Dedifferentiated amniotic fluid mesenchymal stem cell (primary cell): Measurements from ENCODE around the gene EYS.

Experiments used
- DNase-seq: peaks from one replicate; pipeline ENCODE4 v3.0.0-alpha.2; 2016; ENCODE audit errors: extremely low spot score

Gene EYS

GRCh38 chr6:64141680-64142079, 1565.3 kb downstream of the EYS start:
- DNase-seq = no peak

GRCh38 chr6:64128301-64129024, 1578.6 kb downstream of the EYS start:
- no peak for DNase-seq

- no peak for DNase-seq
These were observed 1583.0 kb downstream of the EYS start for GRCh38 chr6:64123761-64124633.

- no peak for DNase-seq
These were observed 1584.2 kb downstream of the EYS start for GRCh38 chr6:64122712-64123375.

- no peak for DNase-seq
These were observed 1585.9 kb downstream of the EYS start for GRCh38 chr6:64121011-64121565.

GRCh38 chr6:64113704-64114103, 1593.3 kb downstream of the EYS start:
- DNase-seq = no peak

GRCh38 chr6:64104051-64104450, 1603.0 kb downstream of the EYS start:
- no peak for DNase-seq

GRCh38 chr6:64103480-64103879, 1603.5 kb downstream of the EYS start:
- no peak for DNase-seq

- no peak for DNase-seq
These were observed 1606.2 kb downstream of the EYS start for GRCh38 chr6:64100702-64101303.

GRCh38 chr6:64090352-64090751, 1616.7 kb downstream of the EYS start:
- no peak for DNase-seq

- no peak for DNase-seq
These were observed 1621.9 kb downstream of the EYS start for GRCh38 chr6:64085126-64085525.

- DNase-seq = no peak
These were observed 1622.8 kb downstream of the EYS start for GRCh38 chr6:64084185-64084663.

GRCh38 chr6:64083261-64083660, 1623.8 kb downstream of the EYS start:
- DNase-seq = no peak

- no peak for DNase-seq
These were observed 1625.6 kb downstream of the EYS start for GRCh38 chr6:64081453-64081852.

- DNase-seq = no peak
These were observed 1632.0 kb downstream of the EYS start for GRCh38 chr6:64074981-64075380.

GRCh38 chr6:64072686-64073085, 1634.3 kb downstream of the EYS start:
- DNase-seq = no peak

GRCh38 chr6:64064919-64065318, 1642.1 kb downstream of the EYS start:
- DNase-seq = no peak

- no peak for DNase-seq
These were observed 1643.9 kb downstream of the EYS start for GRCh38 chr6:64062960-64063683.

GRCh38 chr6:64054861-64055260, 1652.2 kb downstream of the EYS start:
- DNase-seq = no peak

- no peak for DNase-seq
These were observed 1656.4 kb downstream of the EYS start for GRCh38 chr6:64050590-64050989.

GRCh38 chr6:64049736-64050135, 1657.3 kb downstream of the EYS start:
- DNase-seq = no peak
